ENCODE data around the gene ATP6V1F.

The ATP6V1F gene

GRCh38 chr7:128903621-128904361, 41.1 kb downstream of the ATP6V1F start:
- in situ Hi-C loops (cut with MboI; ENCODE audit: low pct_unique_long_range_greater_than_20kb, low sequenced_read_pairs, unreplicated experiment), result loop anchor here (10.0 kb wide), 1 partner anchor 181 kb away; no protein-coding TSS in a partner anchor
- no peak for TF ChIP-seq CTCF (IDR thresholded peaks at IDR 0.05; ENCODE audit: extremely low read depth, insufficient read depth, missing control alignments)
- DNase-seq (ENCODE audit: low spot score), result peak; percentile 4

GRCh38 chr7:128904381-128905197, 41.9 kb downstream of the ATP6V1F start:
- in situ Hi-C loops (cut with MboI; ENCODE audit: low pct_unique_long_range_greater_than_20kb, low sequenced_read_pairs, unreplicated experiment), result loop anchor here (10.0 kb wide), 1 partner anchor 180 kb away; no protein-coding TSS in a partner anchor

GRCh38 chr7:128906001-128906765, 43.5 kb downstream of the ATP6V1F start:
- no peak for TF ChIP-seq CTCF (IDR thresholded peaks at IDR 0.05; ENCODE audit: extremely low read depth, insufficient read depth, missing control alignments)
- in situ Hi-C loops (cut with MboI; ENCODE audit: low pct_unique_long_range_greater_than_20kb, low sequenced_read_pairs, unreplicated experiment), result loop anchor here (10.0 kb wide), 1 partner anchor 179 kb away; no protein-coding TSS in a partner anchor
- peak; percentile 4 for DNase-seq (ENCODE audit: low spot score)

More at GRCh38 chr7:128904381-128905197, 41.9 kb downstream of the ATP6V1F start:
- DNase-seq (ENCODE audit: low spot score), result peak; percentile 90
- peak; percentile 63 for TF ChIP-seq CTCF (IDR thresholded peaks at IDR 0.05; ENCODE audit: extremely low read depth, insufficient read depth, missing control alignments)

- no peak for TF ChIP-seq CTCF (IDR thresholded peaks at IDR 0.05; ENCODE audit: extremely low read depth, insufficient read depth, missing control alignments)
- no peak for DNase-seq (ENCODE audit: low spot score)
- in situ Hi-C loops (cut with MboI; ENCODE audit: low pct_unique_long_range_greater_than_20kb, low sequenced_read_pairs, unreplicated experiment), result loop anchor here (10.0 kb wide), 1 partner anchor 178 kb away; no protein-coding TSS in a partner anchor
Observed at GRCh38 chr7:128906766-128907559, 44.3 kb downstream of the ATP6V1F start.

GRCh38 chr7:128908750-128909624, 46.3 kb downstream of the ATP6V1F start:
- TF ChIP-seq CTCF (IDR thresholded peaks at IDR 0.05; ENCODE audit: extremely low read depth, insufficient read depth, missing control alignments), result no peak
- DNase-seq (ENCODE audit: low spot score), result no peak
- in situ Hi-C loops (cut with MboI; ENCODE audit: low pct_unique_long_range_greater_than_20kb, low sequenced_read_pairs, unreplicated experiment), result loop anchor here (10.0 kb wide), 1 partner anchor 176 kb away; no protein-coding TSS in a partner anchor
